Suprapubic skin (tissue), 4 donors: Measurements from ENCODE around the gene AGT.

Experiments
- CTCF ChIP-seq, 2 donors: fragments of 200-600 bp in 1 of 2; fragments of 450-650 bp in 1 of 2; sonication (generic) in 1 of 2; IDR thresholded peaks; one replicate each; pipeline ENCODE4 v1.5.1; 2016 to 2019; ENCODE audit warnings: antibody characterized with exemption in 2 of 2, mild to moderate bottlenecking in 1 of 2, moderate library complexity in 1 of 2
- POLR2A ChIP-seq, 2 donors: fragments of 450-650 bp; IDR thresholded peaks; one replicate each; pipeline ENCODE4 v1.6.1; 2017; ENCODE audit warnings: antibody characterized with exemption in 2 of 2, mild to moderate bottlenecking in 2 of 2, moderate library complexity in 2 of 2
- POLR2AphosphoS5 ChIP-seq, 3 donors: sonication (generic); formaldehyde crosslinking; IDR thresholded peaks; one replicate each; pipeline ENCODE4 v1.6.1; 2017; ENCODE audit warnings: antibody characterized with exemption in 3 of 3

DNA sequence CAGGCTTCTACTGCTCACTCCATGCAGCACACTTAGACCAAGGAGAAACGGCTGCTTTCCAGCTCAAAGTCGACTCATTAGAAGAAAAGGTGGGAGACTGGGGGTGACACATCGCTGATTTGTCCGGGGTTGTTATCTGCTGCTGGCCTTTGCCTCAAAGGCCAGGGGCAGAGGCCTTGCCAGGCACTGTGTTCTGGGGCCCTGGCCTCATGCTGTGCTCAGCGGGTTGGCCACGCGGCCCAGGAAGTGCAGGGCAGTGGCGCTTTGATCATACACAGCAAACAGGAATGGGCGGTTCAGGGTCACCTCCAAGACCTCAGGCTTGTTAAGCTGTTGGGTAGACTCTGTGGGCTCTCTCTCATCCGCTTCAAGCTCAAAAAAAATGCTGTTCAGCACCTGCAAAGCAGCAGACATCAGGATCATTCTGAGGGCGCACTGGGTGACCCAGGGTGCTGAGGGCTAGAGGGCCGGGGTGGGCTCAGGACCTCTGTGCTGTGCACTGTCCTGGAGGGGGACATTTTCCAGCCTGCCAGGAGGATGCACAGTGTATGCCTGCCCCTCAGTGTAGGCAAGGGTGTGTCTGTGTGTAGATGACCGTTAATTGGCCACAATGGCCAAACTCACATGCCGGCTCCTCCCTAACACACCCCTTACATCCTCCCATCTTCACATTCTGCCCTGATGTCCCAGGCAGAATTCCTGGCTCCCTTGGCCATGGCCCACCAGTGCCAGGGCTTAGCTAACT is 10.8 kb downstream of the AGT start:
- TF ChIP-seq POLR2A (IDR thresholded peaks at IDR 0.05), result no peak
- no peak for TF ChIP-seq CTCF (IDR thresholded peaks at IDR 0.05)
- no peak for TF ChIP-seq POLR2AphosphoS5 (IDR thresholded peaks at IDR 0.05)
